Effector memory CD4-positive, alpha-beta T cell (primary cell): ENCODE data around the gene HTR5A.

Source experiments
- DNase-seq, 3 donors: peaks; one replicate each; pipeline ENCODE4 v3.0.0-alpha.2; 2020
- H3K27ac ChIP-seq: 2 replicates; pipeline ENCODE4 v1.7.0; 2013; ENCODE audit warnings: mild to moderate bottlenecking, low read length, moderate library complexity; ENCODE audit not compliant: insufficient read depth, poor library complexity, severe bottlenecking
- H3K27me3 ChIP-seq: replicated peaks from 2 replicates; pipeline ENCODE4 v1.7.0; 2013; ENCODE audit warnings: mild to moderate bottlenecking, low read length; ENCODE audit not compliant: insufficient read depth, control insufficient read depth, poor library complexity, severe bottlenecking
- H3K36me3 ChIP-seq: 2 replicates; pipeline ENCODE4 v1.7.0; 2013; ENCODE audit warnings: mild to moderate bottlenecking, low read length, moderate library complexity; ENCODE audit not compliant: control insufficient read depth, insufficient read depth
- H3K4me1 ChIP-seq: 2 replicates; pipeline ENCODE4 v1.7.0; 2013; ENCODE audit warnings: low read length, mild to moderate bottlenecking; ENCODE audit not compliant: control insufficient read depth, insufficient read depth, poor library complexity, severe bottlenecking
- H3K4me3 ChIP-seq: 2 replicates; pipeline ENCODE4 v1.7.0; 2013; ENCODE audit warnings: low read length, low read depth, mild to moderate bottlenecking; ENCODE audit not compliant: insufficient read depth, poor library complexity, severe bottlenecking
- H3K9me3 ChIP-seq: 2 replicates; pipeline ENCODE4 v1.7.0; 2013; ENCODE audit warnings: mild to moderate bottlenecking, low read length, moderate library complexity; ENCODE audit not compliant: control insufficient read depth

The HTR5A gene

DNA sequence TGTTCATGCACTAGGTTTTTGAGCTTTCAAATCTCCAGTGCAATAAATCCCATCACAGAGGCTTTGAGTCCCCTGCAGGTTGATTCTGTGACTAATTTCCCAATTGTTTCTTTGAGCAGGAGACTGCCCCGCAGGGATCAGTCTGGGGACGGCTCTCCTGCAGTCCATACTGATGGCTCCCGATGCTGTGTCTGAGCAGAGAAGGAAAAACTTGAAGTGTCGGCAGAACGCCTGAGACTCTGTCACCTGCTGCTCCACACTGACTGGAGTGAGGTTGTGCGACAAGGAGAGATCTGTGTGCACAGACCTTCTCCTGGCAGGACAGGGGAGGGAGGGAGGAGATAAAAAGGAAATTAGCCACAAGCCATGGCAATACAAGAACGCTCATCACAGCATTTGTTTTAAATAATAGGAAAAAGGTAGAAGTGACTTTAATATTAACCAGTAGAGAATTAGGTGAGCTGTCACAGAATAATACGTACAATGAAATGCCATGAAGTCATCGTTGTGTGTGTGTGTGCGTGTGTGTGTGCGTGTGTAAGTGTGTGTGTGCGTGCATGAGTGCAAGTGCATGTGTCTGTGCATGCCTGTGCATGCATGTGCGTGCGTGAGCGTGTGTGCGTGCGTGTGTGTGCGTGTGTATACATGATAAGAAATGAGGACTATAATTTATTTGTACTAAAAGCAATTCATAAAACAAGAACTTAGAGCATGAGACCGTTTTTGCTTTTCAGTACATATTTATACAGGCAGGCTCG, 38.2 kb downstream of the HTR5A start:
- Histone ChIP-seq H3K27ac (no peak overlapping the region), H3K4me1 (no peaks in the 10 kb centered on the region), H3K27me3 (no peaks in the 10 kb centered on the region), H3K9me3 (no peaks in the 10 kb centered on the region), H3K36me3 (no peaks in the 10 kb centered on the region), H3K4me3 (no peak overlapping the region)
- DNase-seq, result no peak

DNA sequence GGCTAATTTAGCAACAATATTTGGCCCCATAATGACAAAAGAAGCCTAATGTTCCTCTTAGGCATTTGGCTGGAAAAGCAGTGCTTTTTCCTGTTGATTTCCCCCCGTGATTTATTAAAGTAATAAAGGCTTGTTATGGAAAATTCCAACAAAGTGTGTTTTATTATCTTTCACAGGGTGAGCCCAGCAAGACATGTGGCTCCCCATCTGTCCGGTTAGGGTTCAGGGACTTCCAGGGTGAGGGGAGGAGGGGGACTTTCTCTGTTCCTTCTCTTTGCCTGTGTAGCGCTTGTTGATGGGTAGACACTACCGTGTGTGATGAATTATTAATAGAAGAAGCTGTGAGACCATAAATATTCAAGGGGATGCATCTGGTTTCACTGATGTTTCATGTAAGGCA, 39.0 kb downstream of the HTR5A start:
- no peaks in the 10 kb centered on the region for H3K4me1 ChIP-seq
- H3K9me3 ChIP-seq, result no peaks in the 10 kb centered on the region
- H3K36me3 ChIP-seq, result no peaks in the 10 kb centered on the region
- no peak overlapping the region for H3K27ac ChIP-seq
- H3K27me3 ChIP-seq, result no peaks in the 10 kb centered on the region
- H3K4me3 ChIP-seq, result no peak overlapping the region
- DNase-seq, result no peak

GRCh38 chr7:155115288-155115687, 45.2 kb downstream of the HTR5A start:
- H3K27ac ChIP-seq, result no peak overlapping the region
- H3K4me3 ChIP-seq, result no peak overlapping the region
- no peaks in the 10 kb centered on the region for H3K36me3 ChIP-seq
- no peak for DNase-seq
- H3K4me1 ChIP-seq, result no peaks in the 10 kb centered on the region
- no peaks in the 10 kb centered on the region for H3K9me3 ChIP-seq
- H3K27me3 ChIP-seq, result no peaks in the 10 kb centered on the region

DNA sequence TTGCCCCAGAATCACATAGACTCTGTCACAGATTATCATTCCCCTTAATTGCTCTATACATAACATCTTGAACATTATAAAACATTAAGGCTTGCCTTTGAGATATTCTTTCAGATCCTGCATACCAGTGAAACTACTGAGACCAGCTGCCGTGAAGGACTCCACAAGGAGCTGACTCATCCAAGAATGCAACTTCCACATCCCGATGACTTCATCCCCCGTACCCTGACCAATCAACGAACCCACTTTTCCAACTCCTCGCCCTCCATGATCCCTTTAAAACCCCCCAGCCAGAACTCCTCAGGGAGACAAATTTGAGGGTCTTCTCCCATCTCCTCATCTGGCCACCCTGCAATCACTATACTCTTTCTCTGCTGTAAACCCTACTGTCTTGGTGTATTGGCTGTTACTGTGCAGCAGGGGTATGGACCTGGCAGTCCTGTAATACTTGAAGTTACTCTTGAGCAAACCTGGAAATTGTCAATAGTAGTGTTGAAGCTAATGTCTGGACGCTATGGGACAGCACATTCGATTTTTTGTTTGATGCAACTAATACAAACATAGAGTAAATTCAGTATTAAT, 49.8 kb downstream of the HTR5A start:
- H3K4me3 ChIP-seq, result no peak overlapping the region
- no peaks in the 10 kb centered on the region for H3K27me3 ChIP-seq
- DNase-seq, result no peak
- no peaks in the 10 kb centered on the region for H3K36me3 ChIP-seq
- H3K4me1 ChIP-seq, result no peaks in the 10 kb centered on the region
- H3K27ac ChIP-seq, result no peak overlapping the region
- H3K9me3 ChIP-seq, result no peaks in the 10 kb centered on the region

GRCh38 chr7:155120460-155120859, 50.3 kb downstream of the HTR5A start:
- no peaks in the 10 kb centered on the region for H3K36me3 ChIP-seq
- no peaks in the 10 kb centered on the region for H3K27me3 ChIP-seq
- H3K27ac ChIP-seq, result no peak overlapping the region
- no peak overlapping the region for H3K4me3 ChIP-seq
- no peaks in the 10 kb centered on the region for H3K9me3 ChIP-seq
- no peaks in the 10 kb centered on the region for H3K4me1 ChIP-seq
- no peak for DNase-seq

- DNase-seq, result no peak
- Histone ChIP-seq H3K4me1 (no peaks in the 10 kb centered on the region), H3K36me3 (no peaks in the 10 kb centered on the region), H3K9me3 (no peaks in the 10 kb centered on the region), H3K27ac (no peak overlapping the region), H3K27me3 (no peaks in the 10 kb centered on the region), H3K4me3 (no peak overlapping the region)
These were observed 52.7 kb downstream of the HTR5A start for GRCh38 chr7:155122831-155123230.

DNA sequence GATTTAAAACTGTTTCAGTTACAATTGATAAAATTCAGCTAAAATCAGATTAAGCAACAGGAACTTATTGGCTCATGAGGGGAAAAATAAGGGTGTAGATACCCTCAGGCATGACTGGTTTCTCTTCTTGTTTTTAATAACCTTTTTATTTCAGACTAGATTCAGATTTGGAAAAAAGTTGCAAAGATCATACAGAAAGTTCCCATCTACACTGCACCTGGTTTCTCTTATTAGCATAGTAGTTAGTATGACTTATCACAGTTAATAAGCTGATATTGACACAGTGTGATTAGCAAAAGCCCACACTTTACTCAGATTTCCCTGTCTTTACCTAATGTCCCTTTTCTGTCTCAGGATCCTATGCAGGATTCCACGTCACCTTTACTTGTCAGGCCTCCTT, 53.3 kb downstream of the HTR5A start:
- Histone ChIP-seq H3K27me3 (no peaks in the 10 kb centered on the region), H3K4me3 (no peak overlapping the region), H3K4me1 (no peaks in the 10 kb centered on the region), H3K36me3 (no peaks in the 10 kb centered on the region), H3K27ac (no peak overlapping the region), H3K9me3 (no peaks in the 10 kb centered on the region)
- DNase-seq, result no peak

DNA sequence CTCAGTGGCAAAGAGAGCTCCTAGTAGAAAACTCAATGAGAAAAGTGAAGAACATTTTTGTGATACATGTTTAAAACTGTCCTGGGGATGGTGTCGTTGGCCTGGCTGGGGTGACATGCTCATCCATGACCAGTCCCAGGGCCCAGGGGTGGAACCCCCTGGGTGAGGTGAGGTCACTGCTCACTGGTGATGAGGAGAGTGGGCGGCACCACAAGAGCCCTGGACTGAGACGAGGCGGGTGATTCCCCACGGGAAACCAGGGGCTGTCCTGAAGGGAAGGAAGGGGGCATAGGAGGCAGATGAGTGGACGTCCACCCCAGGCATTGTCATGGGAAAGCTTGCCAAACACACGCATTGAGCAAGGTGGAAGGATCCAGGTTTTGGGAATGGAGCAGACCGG, 54.6 kb downstream of the HTR5A start:
- Histone ChIP-seq H3K4me1 (no peaks in the 10 kb centered on the region), H3K27ac (no peak overlapping the region), H3K4me3 (no peak overlapping the region), H3K36me3 (no peaks in the 10 kb centered on the region), H3K27me3 (no peaks in the 10 kb centered on the region), H3K9me3 (no peaks in the 10 kb centered on the region)
- no peak for DNase-seq

GRCh38 chr7:155129186-155129585, 59.1 kb downstream of the HTR5A start:
- no peak for DNase-seq
- Histone ChIP-seq H3K27ac (no peak overlapping the region), H3K9me3 (no peaks in the 10 kb centered on the region), H3K27me3 (no peaks in the 10 kb centered on the region), H3K4me3 (no peak overlapping the region), H3K36me3 (no peaks in the 10 kb centered on the region), H3K4me1 (no peaks in the 10 kb centered on the region)

DNA sequence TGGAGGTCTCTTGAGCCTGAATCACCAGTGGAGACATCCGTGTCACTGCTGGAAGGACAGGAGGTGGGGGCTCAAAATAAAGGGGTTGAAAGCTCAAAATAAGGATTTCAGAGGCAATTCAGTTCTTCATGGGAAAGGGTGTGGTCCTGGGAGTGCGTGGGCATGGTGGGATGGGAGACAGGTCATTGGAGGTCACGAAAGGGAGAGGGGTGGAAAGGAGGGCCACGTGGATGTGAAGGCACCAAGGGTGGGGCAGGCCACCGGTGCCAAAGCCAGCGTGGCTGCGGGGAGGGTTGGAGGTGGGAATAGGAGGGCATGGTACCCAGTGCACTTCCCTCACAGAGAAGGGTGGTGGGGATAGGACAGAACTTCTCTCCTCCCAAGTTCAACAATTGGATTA, 59.7 kb downstream of the HTR5A start:
- Histone ChIP-seq H3K27me3 (no peaks in the 10 kb centered on the region), H3K36me3 (no peaks in the 10 kb centered on the region), H3K4me3 (no peak overlapping the region), H3K27ac (no peak overlapping the region), H3K9me3 (no peaks in the 10 kb centered on the region), H3K4me1 (no peaks in the 10 kb centered on the region)
- no peak for DNase-seq
